ENCODE data around the gene MACROD2.

MACROD2 gene

DNA sequence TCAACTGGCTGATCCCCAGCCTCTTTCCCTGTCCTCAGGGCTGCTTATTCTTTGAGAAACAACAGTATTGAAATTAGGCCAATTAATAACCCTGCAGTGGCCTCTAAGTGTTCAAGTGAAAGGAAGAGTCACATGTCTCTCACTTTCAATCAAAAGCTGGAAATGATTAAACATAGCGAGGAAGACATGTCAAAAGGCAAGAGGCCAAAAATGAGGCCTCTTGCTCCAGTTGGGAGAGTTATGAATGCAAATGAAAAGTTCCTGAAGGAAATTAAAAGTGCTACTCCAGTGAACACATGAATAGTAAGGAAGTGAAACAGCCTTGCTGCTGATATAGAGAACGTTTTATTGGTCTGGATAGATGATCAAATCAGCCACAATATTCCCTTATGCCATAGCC is 131.5 kb downstream of the MACROD2 start:
- H3K4me3 ChIP-seq (ENCODE audit: low read length): no peak overlapping the region
- TF ChIP-seq CTCF (conservative IDR thresholded peaks at IDR 0.05; ENCODE audit: low read depth, low read length): no peak
- no peak for DNase-seq (ENCODE audit: low read depth)

DNA sequence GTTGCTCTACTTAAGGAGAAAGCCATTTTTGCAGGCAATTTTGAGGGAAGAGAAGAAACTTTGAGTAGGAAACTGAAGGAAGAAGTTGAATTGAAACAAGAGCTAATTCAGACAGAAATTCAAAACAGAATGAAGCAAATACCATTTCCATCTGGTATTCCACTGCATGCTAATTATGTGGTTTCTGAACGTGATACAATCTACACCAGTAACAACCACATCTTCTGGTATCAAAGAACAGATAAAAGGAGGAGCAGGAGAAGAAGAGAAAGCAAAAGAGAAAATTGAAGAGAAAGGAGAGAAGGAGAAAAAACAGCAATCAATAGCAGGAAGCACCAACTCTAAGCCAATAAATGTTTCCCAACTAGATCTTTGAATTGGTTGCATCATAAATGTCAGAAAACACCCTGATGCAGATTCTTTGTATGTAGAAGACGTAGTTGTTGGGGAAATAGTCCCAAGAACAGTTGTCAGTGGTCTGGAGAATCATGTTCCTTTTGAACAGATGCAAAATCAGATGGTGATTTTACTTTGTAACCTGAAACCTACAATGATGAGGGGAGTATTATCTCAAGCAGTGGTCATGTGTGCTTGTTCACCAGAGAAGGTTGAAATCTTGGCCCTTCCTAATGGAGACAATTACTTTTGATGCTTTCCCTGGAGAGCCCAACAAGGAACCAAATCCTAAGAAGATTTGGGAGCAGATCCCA is 132.4 kb downstream of the MACROD2 start:
- no peak overlapping the region for H3K4me3 ChIP-seq (ENCODE audit: low read length)
- DNase-seq (ENCODE audit: low read depth): no peak
- TF ChIP-seq CTCF (conservative IDR thresholded peaks at IDR 0.05; ENCODE audit: low read depth, low read length): no peak

DNA sequence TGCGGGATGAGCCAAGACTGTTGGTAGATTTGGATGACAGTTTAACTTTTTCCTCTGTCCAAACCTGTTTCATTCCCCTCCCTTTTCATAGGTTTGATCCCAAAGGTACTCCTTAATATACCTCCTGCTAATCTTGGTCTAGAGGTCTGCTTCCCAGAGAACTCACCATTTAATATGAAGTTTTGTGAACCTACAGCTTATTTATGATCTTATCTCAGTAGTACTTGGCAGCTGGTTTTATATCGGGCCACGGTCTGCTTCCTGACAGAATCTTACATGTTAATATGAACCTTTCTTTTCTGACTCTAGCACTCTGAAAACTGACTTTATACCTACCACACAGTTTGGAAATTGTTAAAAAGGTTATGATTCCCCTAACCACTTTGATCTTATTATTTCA is 138.7 kb downstream of the MACROD2 start:
- TF ChIP-seq CTCF (conservative IDR thresholded peaks at IDR 0.05; ENCODE audit: low read depth, low read length): no peak
- DNase-seq (ENCODE audit: low read depth): no peak
- H3K4me3 ChIP-seq (ENCODE audit: low read length): no peak overlapping the region

DNA sequence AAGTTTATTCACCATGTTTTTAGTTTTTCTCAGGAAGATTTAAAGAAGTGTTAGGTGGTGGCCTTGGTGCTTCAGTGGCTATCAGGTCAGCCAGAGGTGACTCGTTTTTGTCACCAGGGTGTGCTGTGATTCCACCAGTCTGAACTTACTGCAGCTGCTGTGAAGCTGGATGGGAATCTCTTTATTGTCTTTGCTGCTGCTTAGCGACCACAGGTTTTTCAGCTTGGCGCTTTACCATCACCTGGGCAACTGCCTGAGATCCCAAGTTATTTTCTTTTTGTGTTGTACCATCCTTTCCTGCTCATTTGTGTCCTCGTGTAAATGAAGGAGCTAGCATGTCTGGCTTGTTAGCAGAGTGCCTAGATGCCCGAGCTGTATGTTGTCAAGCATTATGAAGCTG is 146.9 kb downstream of the MACROD2 start:
- H3K4me3 ChIP-seq (ENCODE audit: low read length): no peak overlapping the region
- DNase-seq (ENCODE audit: low read depth): peak; percentile 22
- peak; percentile 57 for TF ChIP-seq CTCF (conservative IDR thresholded peaks at IDR 0.05; ENCODE audit: low read depth, low read length)

DNA sequence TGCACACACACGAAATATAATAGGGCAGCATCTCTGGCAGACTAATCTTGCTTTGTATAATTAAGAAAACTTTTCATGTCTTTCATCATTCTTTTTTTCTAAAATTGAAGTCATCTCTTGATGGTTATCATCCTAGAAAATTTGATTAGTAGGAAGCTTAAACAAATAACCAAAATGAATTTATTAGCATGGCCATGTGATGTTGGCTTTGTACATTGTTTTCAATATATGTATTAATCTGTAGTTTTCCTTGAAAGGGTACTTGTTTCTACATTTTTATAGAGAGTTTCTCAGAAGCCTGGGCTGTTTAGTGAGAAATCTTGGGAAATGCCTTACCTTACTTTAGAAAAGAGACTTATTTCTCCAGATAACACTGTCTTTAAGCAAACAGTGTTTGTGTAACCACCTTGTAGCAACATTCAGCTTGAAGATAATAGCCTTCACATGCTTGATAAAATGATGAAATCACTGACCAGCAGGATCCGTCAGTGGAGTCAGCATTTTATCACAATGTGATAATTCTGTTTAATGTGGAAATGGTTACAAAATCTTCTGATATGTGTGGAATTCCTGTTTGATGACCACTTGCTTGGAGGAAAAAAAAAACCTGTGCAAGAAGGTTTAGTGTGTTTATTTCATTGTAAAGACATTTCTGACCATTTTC is 147.8 kb downstream of the MACROD2 start:
- no peak overlapping the region for H3K4me3 ChIP-seq (ENCODE audit: low read length)
- TF ChIP-seq CTCF (conservative IDR thresholded peaks at IDR 0.05; ENCODE audit: low read depth, low read length): no peak
- DNase-seq (ENCODE audit: low read depth): peak; percentile 39

- TF ChIP-seq CTCF (conservative IDR thresholded peaks at IDR 0.05; ENCODE audit: low read depth, low read length): no peak
- DNase-seq (ENCODE audit: low read depth): no peak
- no peak overlapping the region for H3K4me3 ChIP-seq (ENCODE audit: low read length)
These were observed 152.7 kb downstream of the MACROD2 start for GRCh38 chr20:14148042-14148441.

DNA sequence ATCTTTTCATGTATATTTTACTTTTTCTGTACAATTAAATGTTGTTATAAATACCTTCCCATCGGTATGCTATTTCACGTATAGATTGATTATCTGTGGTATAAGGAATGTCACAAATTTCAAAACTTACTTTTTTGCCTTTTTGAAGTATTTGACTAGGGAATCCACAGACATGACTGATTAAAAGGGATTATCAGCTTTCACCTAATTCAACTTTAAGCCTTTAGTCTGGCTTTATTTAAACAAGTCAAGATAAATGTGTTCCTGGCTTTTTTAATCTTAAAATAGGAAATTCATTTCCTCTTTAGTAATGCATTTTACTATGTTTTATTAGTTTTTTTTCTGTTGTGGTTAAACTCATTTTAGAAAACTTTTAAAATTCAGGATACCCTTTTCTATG is 160.0 kb downstream of the MACROD2 start:
- H3K4me3 ChIP-seq (ENCODE audit: low read length): no peak overlapping the region
- no peak for TF ChIP-seq CTCF (conservative IDR thresholded peaks at IDR 0.05; ENCODE audit: low read depth, low read length)
- DNase-seq (ENCODE audit: low read depth): no peak

All from retinal pigment epithelial cell (primary cell).